HG03025 (cell line): Measurements from ENCODE around the gene KNCN.

ENCODE experiments used
- ATAC-seq: cut with Tn5 transposase; IDR thresholded peaks from one replicate; pipeline ENCODE4 v1.9.1; 2021; ENCODE audit warnings: mild to moderate bottlenecking, moderate library complexity; ENCODE audit not compliant: unreplicated experiment, low FRiP score

The KNCN gene

DNA sequence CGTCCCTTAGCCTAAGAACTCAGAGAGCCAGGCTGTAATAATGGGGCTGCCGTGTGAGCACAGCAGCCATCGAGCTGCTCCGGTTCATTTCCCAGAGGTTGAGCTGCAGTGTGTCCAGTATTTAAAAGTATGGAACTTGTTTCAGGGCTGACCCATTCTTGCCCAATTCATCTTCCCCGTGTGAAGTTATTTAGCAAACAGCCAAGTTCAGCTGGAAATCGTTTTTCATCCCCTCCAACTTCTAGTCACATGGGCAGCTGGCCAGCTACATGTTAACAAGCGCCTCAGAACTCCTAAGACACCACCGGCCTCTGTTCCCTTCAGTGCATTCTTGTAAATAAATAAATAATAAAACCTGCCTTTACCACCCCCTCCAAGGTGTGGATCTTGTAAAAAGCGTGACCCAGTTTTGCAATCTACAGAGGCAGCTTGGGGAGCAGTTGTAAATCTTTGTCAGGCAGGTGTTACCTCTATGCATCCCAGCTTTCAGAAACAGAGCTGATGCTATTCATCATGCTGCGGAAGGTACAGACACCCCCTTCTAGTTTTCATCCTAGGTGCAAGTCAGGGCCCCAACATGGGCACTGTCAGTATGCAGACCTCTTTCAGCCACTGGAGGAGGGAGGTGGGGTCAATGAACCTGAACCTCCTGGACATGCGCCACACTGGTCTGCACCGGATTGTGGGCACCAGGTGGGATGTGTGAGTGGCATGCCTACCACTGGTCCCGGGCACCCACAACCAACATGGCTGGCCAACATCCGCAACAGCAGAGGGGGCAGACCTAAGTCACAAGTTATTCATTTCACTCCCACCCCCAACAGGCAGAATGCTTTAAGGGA lies 18.7 kb upstream of the KNCN start:
- no peak for ATAC-seq

DNA sequence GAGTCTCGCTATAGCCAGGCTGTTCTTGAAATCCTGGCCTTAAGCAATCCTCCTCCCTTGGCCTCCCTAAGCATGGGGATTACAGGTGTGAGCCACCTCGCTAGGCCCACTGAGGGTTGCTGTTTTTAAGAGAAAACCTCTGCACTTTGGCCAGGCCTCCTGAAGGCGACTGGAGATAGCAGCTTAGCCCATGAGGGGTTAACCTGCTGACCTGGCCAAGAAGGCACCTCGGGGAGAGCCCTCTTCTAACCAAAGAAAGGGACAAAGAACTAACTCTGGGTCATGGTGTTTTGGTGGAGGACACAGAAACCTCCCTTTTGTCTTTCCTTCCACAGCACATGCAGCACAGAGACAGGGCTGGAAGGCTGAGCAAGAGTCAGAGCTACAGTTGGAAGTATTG lies 17.7 kb upstream of the KNCN start:
- ATAC-seq = no peak

DNA sequence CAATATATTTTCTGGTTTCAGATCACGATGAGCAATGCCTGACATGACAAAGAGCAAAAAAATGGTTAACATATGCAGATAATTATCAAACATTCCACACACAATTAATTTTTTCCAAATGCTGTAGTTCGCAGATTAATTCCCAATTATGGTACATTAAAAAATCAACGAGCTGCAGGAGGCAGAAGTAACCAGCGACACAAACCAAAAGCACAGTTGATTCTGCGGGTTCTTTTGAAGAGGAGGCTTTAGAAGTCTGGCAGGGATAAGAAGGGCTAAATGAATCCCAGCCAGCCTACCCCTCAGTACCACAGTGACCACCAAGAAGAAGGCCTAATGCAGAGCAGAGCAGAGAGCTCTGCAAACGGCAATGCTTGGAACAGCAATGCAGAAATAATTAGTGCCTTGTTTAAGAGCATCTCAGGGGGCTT lies 17.0 kb upstream of the KNCN start:
- ATAC-seq = no peak

DNA sequence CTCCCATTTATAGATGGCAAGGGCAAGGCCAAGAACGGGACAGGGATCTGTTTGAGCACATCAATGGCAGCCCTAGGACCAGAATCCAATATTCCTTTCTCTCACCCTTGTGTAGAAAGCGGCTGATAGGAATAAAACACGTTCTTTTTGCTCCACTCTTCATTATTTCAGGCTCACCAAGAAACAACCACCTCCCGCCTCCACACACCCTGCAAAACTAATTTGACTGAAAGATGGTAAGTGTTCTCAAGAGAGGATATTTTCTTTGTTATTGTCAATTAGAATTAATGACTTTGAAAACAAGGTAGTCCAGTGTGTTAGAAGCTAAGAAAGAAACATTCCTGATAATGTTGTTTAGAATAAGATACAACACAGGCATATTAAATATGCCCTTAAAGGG lies 11.9 kb upstream of the KNCN start:
- ATAC-seq = no peak

DNA sequence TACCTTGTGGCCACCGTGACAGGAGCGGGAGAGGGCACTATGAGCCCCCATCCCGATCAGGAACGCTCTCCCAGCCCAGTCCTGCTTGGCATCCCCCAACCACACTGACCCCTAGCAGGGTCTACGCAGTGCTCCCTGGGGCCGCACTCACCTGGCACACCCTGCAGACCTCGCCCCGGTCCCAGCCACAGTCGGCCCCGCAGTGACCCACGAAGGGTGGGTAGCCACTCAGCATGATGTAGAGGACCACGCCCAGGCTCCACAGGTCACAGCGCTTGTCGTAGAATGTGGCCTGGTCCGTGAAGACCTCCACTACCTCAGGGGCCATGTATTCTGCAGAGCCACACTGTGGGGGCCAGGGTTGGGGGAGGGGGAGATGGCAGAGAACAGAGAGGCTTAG lies 11.1 kb upstream of the KNCN start:
- ATAC-seq = no peak

DNA sequence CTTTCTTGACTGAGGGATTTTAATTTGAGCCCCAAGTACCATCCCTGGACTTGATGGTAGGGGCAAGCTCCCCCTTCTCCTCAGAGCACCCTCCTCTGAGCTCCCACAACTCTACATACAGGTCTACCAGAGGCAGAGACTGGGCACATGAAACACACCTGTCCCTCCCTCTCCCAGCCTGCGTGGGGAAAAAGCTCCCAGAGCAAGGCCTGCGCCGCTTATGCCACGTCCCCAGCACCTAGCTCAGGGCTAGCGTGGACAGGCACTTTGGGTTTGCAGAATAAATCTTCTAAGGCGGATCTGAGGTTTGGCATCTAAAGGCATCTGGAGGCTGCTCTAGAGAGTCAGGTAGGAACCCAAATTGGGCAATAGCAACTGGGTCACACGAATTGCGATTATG lies 7.5 kb upstream of the KNCN start:
- no peak for ATAC-seq

DNA sequence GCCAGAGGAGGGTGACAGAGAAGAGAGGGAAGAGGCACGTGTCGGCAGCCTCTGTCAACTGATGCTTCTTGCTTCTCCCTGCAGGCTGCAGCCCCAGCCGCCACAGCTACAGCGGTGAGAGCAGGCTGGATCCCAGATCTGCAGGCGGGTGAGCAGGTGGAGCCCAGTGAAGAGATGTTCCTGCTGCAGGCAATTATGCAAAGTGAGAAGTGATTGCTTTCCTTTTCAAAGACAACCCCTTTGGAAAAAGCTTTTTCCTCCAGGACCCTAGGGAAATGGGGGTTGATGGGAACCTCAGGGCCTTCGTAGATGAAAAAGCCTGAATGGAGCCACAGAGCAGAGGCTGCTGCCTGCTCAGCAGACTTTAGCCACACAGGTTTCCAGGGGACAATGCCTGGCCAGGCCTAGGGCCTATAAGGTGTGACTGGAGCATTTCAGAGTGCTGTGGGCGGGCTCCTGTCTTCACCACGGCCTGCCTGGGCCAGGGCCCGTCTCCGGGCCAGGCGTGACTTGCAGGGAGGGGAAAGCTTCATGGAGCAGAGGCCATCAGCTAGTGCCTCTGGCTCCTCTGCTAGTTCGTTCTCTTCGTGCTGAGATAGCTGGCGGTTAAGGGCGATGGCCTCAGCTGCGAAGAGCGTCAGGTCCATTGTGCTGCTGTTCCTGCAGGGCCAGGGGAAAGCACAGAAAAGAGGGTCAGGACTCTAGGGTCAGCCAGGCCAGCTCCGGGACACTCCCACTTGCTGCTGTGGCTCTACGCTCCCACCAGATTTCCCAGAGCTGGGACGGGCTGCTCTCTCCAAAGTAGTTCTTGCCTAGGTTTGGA lies 6.9 kb upstream of the KNCN start:
- no peak for ATAC-seq

DNA sequence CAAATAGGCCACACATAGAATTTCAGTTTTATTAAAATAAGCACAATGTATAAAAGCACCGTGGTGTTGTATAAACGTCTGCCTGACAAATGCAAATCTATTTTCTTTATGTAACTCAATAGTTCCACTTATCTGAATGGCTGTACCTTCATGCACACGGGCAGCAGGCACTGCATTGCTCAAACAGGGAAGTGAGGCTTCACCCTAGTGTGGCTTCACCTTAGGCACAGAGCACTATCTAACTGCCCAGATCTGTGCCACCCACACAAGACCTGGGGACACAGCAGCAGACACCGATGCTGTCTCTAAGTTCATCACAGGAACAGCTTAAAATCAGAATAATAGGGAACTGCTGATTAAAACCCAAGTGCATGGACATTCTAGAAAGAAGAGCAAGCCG lies 6.0 kb upstream of the KNCN start:
- ATAC-seq = no peak

DNA sequence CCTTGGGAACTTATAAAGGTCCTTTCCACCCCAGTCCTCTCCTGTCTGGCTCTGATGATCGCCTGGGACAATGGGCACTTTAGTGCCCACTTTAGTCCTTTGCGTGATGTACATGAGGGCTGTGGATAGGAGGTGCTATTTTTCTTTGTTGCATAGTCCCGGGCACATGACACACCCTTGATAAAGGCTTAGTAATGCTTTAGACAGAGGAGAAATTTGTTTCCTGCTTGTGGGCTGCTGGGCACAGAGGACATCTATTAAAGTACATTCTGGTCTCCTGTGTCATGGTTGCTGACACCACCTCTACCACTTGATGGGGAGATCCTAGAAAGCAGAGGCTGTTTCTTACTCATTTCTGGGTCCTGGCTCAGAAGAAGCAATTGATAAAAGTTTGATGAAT lies 5.4 kb upstream of the KNCN start:
- ATAC-seq = no peak

DNA sequence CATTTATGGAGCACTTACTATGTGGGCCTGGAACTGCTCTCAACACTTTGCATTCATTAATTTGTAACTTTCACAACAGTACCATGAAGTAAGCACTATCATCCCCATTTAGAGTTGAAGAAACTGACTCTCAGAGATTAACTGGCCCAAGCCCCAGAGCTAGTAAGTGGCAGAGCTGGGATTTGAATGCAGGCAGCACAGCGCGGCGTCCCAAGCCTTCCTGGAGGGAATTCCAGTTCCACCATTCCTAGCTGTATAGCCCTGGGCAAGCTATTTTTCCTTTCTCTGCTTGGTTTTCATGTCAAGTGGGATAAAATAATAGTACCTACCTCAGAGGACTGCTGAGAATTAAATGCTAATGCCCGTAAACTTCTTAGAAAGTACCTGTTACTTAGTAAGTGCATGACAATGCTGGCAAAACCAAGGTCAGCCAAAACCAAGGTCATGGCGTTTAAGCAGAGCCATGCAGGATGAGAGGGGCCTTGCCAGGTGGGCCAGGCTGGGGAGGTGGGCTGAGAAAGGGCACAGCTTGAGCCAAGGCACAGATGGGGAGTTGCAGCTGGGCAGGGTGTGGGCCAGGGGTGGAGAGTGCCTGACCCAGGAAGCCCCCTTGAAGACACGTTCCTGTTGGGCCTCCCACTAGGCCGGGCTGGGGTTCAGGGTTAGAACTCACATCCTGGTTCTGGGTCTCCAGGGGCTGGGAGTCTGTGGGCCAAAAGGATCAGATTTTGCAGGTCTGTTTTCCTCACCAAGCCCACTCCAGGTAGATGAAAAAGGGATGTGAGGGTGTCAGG lies 4.6 kb upstream of the KNCN start:
- ATAC-seq = no peak

DNA sequence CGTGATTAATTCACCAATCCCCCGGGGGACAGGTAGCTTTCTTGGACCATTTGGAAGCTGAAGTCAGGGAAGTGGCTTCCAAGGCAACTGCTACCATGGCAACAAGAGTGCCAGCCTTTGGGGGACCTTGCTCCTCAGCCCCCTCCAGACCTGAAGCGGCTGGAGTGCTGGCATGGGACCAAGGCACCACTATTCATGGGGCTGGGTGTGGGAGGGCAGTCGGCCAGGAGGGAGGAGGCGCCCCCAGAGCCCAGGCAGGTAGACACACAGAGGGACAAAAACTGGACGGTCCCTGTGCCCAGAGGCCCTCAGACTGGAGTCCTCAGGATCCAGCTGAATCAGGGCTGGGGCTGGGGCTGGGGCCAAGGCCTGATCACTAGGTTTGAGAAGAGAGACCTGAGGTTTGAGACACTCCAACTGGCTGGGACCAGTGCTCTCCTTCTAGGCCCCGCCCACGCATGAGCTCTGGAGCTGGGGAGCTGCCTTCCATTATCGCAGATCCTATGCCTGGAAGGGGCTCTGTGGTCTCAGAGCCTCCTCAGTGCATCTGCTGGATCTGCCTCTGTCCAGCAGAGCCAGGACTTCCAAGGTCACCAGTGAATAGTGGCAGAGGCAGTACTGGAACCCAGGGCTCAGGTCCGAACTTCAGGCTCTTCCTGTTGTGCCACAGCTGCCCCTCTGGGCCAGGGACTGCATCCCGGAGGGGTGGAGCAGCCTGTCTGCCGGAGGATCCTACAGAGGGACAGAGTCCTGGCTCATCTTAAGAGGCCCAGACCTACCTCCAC lies 3.3 kb upstream of the KNCN start:
- ATAC-seq = no peak

DNA sequence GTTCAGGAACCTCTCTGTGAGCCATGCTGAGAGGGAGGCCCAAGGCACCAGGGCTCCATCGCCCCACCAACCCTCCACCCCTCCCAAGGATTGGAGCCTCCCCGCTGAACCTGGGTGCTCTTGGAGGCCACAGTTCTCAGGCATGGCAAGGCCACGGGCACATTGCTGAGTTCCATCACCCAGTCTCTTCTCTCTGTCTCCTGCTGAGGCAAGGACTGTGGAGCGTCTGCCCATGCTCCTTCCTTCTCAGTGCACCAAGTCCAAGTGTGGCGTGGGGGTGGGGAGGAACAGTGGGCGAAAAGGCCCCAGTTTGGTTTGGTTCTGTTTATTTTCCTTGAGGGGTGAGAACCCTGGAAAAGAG lies 2.8 kb upstream of the KNCN start:
- ATAC-seq = no peak

DNA sequence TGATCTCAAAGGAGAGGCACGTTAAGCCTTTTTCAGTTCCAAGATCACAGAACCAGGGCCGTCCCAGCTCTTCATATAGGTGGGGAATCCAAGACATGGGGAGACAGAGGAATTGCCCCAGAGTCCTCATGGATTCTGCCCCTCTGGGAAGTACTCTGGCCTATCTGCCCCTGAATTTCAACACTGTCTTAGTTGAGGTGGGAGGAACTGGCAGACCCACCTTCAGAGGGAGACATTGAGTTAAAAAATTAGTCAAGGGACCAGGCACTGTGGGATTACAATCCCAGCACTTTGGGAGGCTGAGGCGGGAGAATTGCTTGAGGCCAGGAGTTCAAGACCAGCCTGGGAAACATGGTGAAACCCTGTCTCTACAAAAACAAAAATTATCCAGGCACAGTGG lies 2.1 kb upstream of the KNCN start:
- ATAC-seq = no peak

DNA sequence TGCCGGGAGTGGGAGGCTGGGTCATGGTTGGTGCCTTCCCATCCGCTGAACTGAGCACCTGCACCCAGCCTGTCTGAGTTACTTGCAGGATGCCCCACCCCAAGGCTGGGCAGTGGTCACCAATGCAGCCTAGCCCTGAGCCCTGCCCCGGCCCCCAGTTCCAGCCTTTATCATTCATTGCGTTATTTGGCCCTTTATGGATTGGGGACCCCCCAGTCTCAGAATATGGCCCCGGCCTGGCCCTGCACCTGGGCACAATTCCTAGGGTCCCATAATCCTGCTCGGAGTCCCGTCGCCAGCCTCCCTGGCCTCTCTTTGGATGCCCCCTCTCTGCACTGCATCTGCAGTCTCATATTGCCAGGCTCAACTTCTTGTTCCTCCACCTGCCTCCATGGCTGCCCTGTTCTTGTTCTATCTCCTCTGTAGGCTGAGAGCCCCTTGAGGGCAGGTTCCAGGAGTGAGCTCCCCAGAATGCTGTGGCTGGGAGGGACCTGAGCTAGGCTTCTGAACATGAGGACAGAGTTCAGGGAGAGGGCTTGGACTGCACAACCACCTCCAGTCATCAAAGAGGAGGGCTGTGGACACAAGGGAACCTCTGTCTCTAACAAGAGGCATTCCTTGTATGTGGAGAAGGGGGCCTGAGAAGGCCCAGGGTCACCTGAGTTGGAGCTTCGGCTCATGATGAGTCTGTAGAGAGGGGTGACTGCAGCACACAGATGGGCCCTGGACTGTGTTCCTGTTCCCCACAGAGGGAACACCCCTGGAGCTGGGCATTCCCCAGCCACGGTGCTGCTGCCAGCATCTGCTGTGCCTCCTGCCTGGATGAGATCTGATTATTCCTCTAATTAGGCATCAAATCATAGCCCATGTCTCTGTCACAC lies 1.1 kb upstream of the KNCN start:
- ATAC-seq = no peak

DNA sequence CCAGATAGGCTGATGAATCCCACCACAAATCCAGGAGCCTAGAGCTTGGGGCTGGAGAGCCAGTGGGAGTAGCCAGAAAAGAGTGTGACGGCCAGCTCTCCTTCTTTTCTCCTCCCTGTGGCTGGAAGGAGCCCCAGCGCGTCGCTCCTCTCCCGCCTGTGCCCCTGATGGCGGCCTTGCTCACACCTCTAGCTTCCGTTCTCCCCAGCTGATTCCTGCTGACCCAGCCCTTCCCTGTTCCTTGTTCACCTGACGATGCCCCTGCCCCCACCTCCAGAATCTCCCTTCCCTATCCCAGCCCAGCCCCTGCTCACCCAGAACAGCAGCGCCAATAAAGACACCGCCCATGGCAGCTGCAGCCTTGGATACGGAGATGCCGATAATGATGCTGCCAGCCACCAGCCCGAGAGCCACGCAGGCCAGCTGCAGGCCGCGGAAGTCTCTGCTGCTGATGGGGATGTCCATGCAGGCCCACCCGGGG lies 656 bp downstream of the KNCN start:
- no peak for ATAC-seq

DNA sequence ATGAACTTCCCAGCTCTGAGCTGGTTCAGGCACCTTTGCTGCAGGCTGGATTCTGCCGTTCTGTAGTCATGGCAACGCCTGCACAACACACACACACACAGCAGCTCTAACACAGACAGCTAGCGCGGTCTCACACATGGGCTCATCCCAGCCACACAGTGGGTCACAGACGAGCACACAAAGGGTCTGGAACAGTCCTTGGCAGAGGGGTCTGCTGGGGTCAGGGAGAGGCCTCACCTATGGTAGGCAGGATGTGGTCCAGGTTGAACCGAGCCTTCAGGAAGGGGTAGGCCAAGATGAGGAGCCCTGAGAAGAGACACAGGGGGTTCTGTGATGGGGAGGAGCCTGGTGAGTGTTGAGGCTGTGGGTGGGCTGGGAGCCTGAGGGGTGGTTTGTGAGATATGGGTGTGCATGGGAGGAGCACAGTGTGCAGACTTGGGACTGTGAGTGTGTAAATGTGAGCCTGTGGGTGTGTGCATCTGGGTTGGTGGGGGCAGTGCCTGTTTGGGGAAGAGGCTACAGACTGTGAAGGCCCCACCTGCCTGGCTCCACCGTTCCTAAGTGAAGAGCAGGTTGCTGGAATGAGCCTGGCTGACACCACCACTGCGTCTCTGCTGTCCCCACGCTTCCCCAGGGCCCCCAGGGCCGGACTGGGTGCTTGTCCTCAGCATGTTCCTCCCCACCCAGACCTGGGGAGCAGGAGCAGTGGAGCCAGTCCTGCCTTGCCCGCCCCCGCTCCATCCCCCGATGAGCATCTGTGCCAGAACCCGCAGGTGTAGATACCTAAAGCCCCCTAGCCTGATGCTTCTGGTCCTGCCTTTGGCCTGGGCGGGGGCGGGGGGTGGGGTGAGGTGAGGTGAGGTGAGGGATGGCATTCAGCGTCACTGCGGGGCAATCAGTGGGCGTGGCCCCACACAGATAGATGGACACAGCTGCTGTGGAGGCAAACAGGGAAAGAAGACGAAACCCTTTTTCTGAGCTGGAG lies 1.5 kb downstream of the KNCN start:
- no peak for ATAC-seq

DNA sequence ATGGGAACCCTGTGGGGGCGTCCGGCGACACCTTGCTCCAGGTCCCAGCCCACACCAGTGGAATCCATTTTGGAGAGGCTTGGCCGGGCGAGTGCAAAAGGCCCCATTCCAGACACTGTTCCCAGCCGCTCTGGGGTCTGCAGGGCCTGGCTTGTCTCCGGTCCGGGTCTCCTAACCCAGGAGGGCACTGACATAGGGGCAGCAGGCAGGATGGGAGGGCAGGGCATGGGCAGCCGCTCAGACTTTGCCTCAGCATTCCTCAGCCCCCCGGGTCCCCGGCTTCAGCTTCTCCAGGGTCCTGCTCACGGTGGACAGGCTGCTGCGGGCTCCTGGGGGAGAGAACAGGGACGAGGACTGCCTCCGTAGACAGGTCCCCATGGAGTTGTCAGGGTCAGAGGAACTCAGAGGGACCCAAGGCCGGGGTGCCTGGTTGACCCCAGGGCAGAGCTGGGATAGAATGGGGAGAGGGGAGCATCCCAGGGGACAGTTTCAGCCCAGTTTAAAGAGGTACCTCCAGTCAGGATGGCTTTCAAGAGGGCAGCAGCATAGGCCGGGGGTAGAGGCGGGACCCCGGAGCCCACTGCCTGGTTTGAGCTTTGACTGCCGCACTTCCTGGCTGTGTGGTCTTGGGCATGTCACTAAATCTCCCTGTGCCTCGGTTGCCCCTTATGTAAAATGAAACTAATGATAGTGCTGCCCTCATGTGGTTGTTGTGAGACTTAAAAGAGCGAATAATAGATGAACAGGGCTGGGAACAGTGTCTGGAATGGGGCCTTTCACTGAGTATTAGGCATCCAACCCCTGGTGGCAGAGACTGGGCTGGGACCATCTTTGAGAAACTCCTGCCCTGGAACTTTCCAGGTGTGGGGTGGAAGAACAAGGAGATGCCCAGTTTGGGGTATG lies 3.7 kb downstream of the KNCN start:
- ATAC-seq = no peak
